GM12875 (cell line): Measurements from ENCODE around the gene MOB3A.

Source experiments
- H3K4me3 ChIP-seq: one replicate; pipeline ENCODE4 v1.5.1; 2011; ENCODE audit warnings: low read depth, low read length, control low read depth
- TF ChIP-seq, protein P1 (sequence below): IDR thresholded peaks from 2 replicates; pipeline ENCODE4 v1.5.1; 2011; ENCODE audit warnings: low read depth, mild to moderate bottlenecking, control low read depth, inconsistent platforms, low read length, moderate library complexity, borderline replicate concordance; ENCODE audit not compliant: insufficient read depth

MOB3A gene

DNA sequence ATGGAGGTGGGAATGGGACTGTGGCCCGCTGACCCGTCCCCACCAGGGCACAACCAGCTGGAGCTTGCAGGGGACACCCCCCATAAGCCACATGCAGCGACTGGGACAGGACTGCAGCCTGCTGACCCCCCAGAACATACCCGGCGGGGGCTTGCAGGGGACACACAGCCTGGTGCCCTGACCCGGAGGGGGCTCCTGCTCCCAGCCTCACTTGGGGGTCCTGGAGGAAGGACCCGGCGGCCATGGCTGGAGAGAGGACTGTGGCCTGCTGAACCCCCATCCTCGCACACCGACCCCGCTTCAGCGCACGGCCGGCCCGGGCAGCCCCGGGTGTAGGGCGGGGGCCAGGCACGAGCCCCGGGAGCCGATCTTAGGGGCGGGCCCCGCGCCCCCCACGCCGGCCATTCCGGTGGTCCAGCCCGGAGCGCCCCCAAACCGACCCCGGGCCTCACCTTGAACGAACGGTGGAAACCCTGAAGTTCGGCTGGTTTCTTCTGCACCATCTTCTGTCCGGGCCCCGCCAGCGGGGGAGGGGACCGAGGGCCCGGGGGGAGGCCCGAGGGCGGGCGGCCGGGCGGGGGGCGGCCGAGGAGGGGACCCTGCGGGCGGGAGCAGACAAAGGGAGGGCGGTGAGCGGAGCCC lies 45.7 kb downstream of the MOB3A start:
- peak overlapping the region; percentile 96 for H3K4me3 ChIP-seq
- TF ChIP-seq, protein P1, sequence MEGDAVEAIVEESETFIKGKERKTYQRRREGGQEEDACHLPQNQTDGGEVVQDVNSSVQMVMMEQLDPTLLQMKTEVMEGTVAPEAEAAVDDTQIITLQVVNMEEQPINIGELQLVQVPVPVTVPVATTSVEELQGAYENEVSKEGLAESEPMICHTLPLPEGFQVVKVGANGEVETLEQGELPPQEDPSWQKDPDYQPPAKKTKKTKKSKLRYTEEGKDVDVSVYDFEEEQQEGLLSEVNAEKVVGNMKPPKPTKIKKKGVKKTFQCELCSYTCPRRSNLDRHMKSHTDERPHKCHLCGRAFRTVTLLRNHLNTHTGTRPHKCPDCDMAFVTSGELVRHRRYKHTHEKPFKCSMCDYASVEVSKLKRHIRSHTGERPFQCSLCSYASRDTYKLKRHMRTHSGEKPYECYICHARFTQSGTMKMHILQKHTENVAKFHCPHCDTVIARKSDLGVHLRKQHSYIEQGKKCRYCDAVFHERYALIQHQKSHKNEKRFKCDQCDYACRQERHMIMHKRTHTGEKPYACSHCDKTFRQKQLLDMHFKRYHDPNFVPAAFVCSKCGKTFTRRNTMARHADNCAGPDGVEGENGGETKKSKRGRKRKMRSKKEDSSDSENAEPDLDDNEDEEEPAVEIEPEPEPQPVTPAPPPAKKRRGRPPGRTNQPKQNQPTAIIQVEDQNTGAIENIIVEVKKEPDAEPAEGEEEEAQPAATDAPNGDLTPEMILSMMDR, result no peak

DNA sequence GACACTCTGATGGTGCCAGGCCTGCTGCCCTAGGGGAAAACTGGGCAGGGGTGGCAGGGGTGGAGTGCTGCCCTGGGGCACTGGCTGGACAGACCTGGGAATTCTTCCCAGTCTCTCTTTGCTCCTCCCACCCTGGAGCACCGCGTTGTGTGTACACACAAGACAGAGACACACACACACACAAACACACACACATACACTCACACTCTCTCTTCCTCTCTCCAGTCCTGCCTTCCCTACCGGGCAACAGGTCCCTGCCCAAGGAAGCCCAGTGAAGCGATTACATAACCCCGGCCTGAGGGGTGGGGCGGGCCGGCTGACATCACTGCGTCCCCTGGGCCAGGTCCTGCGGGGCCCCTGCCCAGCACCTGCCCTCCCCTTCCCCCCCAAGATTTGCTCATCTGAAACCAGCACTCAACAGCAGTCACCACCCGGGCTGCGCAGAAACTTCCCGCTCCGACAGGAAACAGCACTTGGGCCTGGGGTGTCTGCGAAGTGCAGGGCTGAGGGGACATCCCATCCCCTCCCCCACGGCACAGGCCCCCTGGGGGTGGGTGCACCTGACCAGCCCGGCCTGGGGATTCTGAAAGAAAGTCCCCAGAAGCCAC lies 46.3 kb downstream of the MOB3A start:
- peak overlapping the region; percentile 96 for H3K4me3 ChIP-seq
- TF ChIP-seq, protein P1, result no peak

DNA sequence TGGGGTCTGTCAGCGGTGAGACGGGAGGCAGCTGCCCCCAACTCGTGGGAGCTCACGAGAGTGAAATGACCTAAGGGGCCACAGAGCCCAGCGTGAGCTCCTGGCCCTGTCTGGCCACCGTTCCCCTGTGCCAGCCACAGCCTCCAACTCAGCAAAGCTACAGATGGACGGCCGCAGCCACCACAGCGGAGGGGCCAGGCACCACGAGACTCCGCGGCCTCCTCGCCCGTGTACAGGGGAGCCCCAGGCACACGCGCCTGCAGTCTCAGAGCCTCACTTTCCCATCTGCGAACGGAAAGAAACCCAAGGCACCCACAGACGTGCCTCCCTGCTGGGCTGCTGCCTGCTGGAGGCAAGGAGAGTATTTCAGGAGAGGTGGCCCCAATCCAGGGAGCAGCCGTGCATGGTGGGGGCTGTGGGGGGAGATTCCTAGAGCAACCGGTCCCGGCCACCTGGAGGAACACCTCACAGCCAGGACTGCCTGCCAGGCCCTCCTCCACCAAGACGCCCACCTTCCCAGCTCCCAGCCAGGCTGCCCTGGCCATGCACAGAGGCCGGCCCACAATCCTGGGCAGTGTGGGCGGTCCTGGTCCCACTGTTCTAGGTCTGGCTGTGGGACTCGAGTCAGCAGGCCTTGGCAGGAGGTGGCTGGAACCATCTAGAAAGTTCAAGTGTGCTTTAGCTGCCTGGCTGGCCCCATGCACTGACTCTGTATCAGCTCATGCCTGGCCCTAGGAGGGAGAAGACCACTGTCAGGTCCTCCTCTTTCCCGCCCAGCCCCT lies 47.0 kb downstream of the MOB3A start:
- TF ChIP-seq, protein P1, result no peak

DNA sequence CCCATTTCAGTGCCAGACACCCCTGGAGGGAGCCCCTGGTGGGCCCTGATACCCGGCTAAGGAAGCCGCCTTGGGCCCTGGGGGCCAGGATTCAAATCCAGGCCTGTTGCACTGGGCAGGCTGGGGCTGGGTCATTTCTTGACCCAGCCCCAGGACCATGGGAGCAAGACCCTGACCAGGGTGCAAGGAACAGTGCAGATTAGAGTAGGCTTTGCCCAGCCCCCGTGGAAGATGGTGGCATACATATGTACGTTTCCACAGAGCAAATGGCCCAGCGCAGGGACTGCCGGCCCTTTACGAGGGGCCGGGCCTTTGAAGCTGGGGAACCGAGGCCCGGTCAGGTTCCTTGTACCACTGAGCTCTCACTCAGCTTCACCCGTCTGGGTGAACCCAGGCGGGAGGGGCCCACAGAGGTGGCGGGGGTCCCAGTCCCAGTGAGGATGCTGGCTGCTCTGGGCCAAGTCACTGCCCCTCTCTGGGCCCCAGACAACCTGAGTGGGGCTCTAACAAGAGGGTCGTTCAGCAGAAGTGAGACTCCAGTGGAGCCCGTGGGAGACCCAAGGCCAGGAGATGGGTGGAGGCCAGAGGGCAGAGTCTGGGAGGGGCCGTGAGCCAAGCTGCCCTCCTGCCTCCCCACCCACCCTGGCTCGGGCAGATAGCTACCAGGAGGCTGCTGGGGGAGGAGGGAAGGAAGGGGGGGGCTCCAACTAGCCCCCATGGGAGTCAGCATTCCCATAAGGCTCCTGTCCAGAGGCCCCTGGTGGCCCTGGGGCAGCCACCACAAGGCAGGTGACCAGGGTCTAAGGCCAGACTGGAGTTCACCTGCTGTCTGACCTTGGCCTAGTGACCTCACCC lies 47.8 kb downstream of the MOB3A start:
- peak overlapping the region; percentile 96 for H3K4me3 ChIP-seq
- TF ChIP-seq, protein P1, result no peak

More for the DNA sequence above, 47.0 kb downstream of the MOB3A start:
- peak overlapping the region; percentile 96 for H3K4me3 ChIP-seq

DNA sequence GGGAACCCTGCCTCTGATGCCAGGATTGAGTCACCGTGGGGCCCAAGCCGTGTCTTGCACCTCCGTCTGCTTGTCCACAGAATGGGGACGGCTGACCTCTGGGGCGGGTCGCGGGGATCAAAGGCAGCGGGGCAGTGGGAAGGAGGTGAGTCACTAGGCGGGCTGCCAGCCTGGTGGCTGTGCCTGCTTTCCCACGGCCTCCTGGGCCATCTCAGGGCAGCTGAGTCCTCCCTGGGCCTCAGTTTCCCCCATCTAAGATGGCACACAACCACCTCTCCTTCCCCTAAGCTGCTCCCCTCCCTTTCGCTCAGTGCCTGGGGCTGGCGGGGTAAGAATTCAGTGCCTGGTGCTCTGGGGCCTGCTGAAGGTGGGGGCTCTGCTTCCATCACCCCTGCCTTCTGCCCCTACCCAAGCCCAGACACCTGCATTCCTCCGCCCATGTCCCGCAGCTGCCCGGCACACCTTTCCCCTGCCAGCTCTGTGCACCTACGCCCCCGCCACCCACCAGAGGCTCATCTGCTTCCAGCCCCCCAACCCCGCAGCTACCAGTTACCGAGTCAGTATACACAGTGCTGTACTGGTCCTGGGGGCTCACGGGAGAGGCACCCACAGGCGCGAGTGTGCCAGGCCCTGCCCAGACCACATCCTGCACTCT lies 48.5 kb downstream of the MOB3A start:
- TF ChIP-seq, protein P1, result no peak
- H3K4me3 ChIP-seq, result no peak overlapping the region

DNA sequence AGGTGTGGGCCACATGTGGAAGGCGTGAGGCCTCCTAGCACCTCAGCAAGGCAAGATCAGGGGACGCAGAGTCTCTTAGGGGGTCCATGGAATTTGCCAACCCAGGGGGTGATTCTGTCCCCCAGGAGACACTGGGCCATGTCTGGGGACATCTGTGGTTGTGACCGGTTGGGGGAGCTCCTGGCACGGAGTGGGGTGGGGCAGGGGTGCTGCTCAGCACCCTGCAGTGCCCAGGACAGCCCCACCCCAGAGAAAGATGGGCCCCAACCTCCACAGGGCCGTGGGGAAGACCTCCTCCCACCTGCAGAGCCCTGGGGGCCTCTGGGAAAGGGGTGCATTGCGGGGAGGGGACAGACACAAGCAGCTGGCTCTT lies 49.1 kb downstream of the MOB3A start:
- no peak overlapping the region for H3K4me3 ChIP-seq

More for the DNA sequence above, 49.1 kb downstream of the MOB3A start:
- TF ChIP-seq, protein P1, result peak; percentile 11; the same call in 1 of the 2 replicates
